A204.1 (cell line): ENCODE results near the gene E2F1.
"Not testable (repeated sequence)": the region's sequence is repeated elsewhere in the genome, so short reads cannot be mapped to it uniquely, and the experiment has no call there.

Experiments
- FAIRE-seq: peaks from 2 replicates; lab custom pipeline; 2012; peaks lifted over from hg19 to GRCh38; lab: Jason Lieb, UNC

The E2F1 gene

GRCh38 chr20:33657704-33658095 is 28.5 kb downstream of the E2F1 start:
- FAIRE-seq: no peak

GRCh38 chr20:33656783-33657703 is 29.1 kb downstream of the E2F1 start:
- no peak for FAIRE-seq

- FAIRE-seq: no peak
Observed at GRCh38 chr20:33656010-33656782, 30.0 kb downstream of the E2F1 start.

GRCh38 chr20:33655164-33655563 is 31.0 kb downstream of the E2F1 start:
- no peak for FAIRE-seq

- FAIRE-seq: no peak
Observed at GRCh38 chr20:33654680-33655161, 31.5 kb downstream of the E2F1 start.

- no peak for FAIRE-seq
Observed at GRCh38 chr20:33653900-33654596, 32.1 kb downstream of the E2F1 start.

GRCh38 chr20:33653218-33653899 is 32.8 kb downstream of the E2F1 start:
- FAIRE-seq: no peak

- no peak for FAIRE-seq
Observed at GRCh38 chr20:33651562-33652048, 34.6 kb downstream of the E2F1 start.

GRCh38 chr20:33650753-33651561 is 35.2 kb downstream of the E2F1 start:
- FAIRE-seq: no peak

GRCh38 chr20:33650111-33650752 is 36.0 kb downstream of the E2F1 start:
- FAIRE-seq: no peak

- no peak for FAIRE-seq
Observed at GRCh38 chr20:33649201-33649681, 36.9 kb downstream of the E2F1 start.

GRCh38 chr20:33648396-33649004 is 37.7 kb downstream of the E2F1 start:
- no peak for FAIRE-seq

- FAIRE-seq: no peak
Observed at GRCh38 chr20:33647603-33648395, 38.4 kb downstream of the E2F1 start.

- FAIRE-seq: not testable (repeated sequence)
Observed at GRCh38 chr20:33646959-33647602, 39.1 kb downstream of the E2F1 start.

GRCh38 chr20:33646191-33646590 is 40.0 kb downstream of the E2F1 start:
- FAIRE-seq: no peak

GRCh38 chr20:33645396-33645795 is 40.8 kb downstream of the E2F1 start:
- FAIRE-seq: no peak

GRCh38 chr20:33645072-33645358 is 41.2 kb downstream of the E2F1 start:
- FAIRE-seq: no peak

- FAIRE-seq: no peak
Observed at GRCh38 chr20:33644313-33645071, 41.7 kb downstream of the E2F1 start.
